IPS DF 4.7 (cell line): ENCODE results near the gene WFS1.

Experiments
- DNase-seq: peaks from one replicate; pipeline ENCODE4 v3.0.0-alpha.2; 2013; ENCODE audit warnings: low spot score; ENCODE audit errors: extremely low read depth

WFS1 gene

DNA sequence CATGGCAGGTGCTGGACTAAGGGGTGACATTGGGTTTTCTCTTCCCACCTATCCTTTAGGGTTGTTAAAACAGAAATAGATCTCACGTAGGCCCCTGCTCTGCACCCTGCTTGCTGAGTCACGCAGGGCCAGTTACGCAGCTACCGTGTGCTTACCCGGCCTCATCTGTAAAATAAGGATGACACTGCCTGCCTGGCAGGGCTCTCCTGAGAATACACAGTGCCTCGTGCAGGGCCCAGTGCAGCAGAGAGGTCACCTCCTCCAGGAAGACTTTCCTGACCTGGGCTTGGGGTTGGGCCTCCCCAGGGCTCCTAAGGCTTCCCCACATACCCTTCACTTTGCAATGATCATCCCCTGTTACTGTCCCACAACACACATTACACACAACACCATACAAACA is 35.7 kb upstream of the WFS1 start:
- DNase-seq = no peak

DNA sequence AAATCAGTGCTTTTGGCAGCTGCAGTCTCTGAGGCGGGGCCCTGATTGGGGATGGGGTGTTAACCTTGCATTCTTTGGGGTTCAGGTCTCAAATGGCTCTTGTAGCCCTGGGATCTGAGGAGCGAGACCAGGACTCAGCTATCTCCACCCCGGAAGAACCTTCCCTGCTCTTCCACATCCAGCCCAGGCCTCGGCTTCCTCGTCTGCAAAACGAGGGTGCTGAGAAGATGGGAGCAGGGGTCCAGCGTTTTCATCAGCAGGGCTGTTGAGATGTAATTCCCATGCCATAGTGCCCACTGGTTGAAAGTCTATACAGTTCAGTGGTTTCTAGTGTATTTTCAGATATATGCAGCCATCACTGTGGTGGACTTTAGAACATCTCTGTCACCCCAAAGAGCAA is 34.6 kb upstream of the WFS1 start:
- no peak for DNase-seq

DNA sequence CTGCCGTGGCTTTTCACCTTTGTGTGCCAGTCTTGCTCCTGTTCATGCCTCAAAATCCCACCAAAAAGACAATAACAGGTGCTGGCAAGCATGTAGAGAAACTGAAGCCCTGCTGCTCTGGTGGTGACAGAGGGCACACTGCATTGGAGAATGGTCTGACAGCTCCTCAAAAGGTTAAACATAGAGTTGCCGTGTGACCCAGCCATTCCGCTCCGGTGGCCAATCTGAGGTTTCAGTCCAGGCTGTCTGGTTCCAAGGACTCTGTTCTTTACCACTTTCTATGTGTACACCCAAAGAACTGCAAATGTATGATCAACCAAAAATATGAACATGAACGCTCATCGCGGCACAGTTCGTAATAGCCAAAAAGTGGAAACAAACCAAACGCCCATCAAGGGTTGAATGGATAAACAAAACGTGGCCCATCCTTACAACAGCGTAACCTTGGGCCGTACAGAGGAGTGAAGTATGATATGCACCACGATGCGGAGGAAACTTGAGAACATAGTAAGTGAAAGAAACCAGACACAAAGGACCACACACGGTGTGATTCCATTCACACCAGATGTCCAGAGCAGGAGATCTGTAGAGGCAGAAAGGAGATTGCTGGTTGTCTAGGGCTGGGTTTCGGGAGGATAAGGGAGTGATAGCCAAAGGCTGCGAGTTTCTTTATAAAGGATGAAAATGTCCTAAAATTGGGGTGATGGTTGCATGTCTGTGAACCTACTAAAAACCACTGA is 33.6 kb upstream of the WFS1 start:
- no peak for DNase-seq

DNA sequence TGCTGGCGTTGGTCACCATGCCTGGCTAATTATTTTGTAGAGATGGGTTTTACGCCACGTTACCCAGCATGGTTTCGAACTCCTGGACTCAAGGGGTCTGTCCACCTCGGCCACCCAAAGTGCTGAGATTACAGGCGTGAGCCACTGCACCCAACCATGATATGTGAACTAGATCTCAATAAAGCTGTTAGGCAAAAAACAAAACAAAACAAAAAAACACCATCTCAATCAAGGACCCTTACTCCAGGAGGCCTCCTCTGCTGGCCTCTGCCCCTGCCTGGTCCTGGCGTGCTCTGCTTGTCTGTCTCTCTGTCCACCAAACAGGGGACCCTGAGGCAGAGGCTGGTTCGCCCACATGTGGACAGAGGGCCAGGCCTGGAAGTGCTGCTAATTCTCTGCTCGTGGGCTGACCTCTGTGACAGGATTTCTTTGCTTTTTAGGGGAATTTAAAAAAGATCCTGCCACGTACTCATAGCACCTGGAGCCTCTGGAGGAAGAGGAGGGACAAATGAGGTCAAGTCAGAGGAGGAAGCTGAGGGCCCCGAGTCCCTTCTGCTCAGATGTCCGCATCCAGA is 32.7 kb upstream of the WFS1 start:
- DNase-seq = no peak

DNA sequence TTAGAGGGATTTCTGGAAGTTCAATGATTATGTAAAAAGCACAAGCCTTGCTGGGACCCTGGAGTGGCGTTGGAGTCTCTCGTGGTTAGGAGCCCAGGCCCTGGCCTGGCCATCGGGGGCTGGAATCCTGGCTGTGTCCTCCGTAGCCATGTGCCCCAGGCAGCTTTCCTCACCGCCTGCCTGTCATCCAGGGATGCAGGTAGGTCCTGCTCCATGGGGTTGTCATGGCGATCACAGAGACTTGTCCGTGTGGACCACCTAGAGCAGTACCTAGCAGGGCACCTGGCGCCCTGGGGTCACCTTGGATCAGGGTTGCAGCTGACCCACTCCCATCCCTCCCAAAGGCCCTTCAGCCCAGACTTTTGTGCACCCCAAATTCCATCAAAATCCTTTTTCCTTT is 30.2 kb upstream of the WFS1 start:
- no peak for DNase-seq

DNA sequence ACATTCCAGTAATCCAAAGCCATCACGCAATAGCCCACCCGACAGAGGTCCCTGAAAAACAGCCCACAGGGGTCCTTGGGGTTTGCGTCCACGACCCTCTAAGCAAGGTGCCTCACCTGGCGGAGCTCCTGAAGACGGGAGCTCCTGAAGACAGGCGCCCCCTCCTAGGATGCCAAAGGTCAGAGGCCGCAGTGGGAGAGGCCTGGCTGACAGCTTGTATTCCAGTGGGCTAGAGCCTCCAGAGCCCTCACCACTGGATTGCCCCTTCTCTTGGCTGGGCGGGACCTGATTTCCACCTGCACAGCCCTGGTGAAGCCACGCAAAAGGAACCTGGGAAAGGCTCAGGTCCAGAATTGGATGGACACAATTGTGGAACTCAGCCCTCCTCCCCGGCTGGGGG is 29.7 kb upstream of the WFS1 start:
- DNase-seq = no peak

DNA sequence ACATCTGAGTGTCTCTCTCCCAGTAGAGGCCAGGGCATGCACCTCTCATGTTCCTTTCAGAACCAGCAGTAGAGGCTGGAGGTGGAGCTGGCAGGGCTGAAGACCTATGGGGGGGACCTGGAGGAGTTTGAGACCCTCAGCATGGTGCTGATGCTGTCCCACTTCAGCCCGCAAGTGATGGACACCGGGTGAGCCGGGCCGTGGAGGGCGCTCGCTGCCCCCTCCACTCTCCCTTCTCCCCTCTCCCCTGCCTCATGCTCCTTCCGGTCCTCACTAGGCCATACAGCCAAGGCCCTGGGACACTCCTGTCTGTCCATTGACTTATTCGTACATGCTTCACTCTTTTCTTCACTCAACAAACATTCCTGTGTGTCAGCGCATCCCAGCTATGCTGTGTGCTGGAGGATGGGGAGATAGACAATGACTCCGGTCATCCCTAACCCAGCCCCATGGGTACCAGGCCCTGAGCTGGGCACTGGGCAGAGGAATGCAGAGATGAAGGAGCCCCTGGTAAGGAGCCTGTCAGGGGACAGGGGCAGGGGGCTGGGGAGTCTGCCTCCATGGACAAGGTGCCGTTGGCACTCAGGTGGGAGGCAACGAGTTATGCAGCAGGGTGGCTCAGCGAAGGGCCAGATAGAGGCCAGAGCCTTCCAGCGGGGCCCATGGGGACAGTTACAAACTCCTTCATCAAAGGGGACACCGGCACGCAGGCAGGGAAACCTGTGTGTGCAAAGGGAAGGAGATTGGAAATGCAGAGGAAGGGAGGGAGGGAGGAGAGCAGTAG is 28.4 kb upstream of the WFS1 start:
- DNase-seq = no peak

DNA sequence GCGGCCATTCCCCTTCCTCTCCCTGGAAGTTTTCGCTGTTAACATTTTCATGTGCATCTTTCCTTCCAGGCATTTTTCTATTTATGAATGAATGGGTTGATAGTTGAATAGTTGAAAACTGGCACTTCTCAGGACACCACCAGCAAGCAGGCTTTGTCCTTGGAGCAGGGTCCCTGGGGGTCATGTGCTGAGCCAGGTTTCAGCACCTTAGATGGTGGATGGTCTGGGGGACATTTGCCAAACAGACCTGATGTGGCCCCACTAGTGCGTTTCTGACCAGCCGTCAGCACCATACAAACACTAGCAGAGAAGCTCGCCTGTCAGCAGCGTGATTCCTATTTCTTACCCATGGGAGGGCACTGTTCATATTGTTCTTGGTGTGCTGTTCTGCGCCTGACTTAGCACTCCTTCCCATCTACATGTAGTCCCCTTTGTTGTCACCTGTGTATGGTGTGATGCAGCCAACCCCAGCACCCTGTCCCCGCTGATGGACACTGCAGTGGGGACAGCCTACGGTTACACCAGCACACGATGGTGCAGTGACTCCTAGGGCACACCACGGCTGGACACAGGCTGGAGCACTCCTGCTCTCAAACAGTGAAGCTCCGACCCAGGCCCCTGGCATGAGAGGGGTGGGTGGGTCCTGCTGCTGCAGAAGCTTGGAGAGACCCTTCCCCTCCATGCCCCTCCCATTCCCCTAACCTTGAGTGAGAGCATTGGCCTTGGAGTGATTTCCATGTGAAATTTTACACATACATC is 27.2 kb upstream of the WFS1 start:
- DNase-seq = no peak

DNA sequence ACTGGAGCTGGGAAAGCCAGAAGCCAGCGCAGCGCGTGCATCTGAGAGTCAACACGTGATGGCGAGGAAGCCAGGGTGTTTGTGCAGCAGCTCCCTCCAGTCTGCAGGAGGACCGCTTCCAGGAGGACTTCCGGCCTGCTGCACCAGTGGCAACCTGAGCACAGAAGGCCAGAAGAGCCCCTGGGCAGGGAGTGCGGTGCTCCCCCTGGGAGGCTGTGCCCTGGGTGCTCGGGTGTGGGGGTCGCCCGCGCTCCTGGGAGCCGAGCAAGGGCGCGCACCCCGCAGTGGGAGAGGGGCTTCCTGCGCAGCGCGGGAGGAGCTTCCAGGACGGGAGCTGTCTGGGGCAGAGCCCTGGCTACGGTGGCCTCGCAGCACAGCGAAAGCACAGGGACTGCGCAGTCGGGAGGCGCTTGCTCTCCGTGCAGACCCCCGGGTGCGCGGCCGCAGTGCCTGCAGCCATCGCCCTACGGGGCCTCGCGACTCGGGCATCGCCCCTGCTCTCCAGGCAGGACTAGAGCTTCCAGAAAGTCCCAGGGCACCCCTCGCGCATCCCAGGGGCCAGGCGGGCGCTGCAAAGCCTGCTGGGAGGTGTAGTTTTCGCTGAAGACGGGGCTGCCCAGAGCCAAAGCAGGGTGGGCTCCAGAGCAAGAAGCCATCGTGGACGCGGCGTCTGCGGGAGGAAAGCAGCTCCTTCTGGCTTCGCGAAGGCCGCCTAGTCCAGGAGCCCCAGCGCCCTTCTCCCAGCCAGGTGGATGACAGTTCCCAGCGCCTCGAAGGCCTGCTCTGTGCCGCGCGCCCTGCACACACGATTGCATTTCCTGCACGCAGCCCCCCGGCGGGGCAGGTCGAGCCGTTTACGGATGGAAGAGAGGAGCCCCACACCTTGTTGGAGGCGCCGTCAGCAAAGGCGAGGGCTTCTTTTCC is 24.1 kb upstream of the WFS1 start:
- DNase-seq = no peak

DNA sequence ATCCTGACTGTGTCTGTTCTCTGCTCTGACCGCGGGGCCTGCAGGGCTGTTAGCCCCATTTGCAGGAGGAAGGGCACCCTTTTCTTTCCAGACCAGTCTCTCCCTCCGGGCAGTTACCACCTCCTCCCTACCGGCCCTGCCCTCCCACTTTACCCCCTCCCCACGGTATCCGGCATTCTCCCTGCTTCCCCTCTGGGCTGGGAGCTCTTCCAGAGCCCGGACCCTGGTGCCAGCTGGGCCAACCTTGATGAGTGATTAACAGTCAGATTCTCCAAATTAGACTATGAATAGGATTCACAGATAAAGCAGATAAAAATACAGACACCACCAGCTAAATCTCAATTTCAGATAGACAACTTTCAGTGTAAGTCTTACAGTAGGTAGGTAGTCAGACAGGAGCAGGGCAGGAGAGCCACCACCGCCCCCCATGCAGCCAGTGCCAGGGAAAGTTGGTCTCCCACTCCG is 23.4 kb upstream of the WFS1 start:
- DNase-seq = no peak

DNA sequence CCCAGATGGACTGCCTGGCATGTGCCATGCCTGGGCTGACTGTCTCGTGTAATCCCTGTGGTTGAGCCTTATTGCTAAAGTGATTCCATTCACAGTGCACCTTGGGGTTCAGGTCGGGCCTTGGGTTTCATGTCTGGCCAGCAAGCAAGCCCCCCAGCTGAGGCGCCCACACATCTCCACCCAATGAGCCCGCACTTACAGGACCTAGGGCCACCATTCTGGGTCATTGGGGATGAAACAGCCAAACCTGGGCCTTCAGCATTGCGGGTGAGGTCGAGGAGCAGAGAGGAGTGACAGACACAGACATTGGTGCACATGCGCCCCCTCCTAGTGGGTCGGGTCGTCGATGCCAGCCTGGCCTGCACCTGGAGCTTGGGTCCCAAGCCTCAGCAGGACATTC is 21.3 kb upstream of the WFS1 start:
- no peak for DNase-seq

DNA sequence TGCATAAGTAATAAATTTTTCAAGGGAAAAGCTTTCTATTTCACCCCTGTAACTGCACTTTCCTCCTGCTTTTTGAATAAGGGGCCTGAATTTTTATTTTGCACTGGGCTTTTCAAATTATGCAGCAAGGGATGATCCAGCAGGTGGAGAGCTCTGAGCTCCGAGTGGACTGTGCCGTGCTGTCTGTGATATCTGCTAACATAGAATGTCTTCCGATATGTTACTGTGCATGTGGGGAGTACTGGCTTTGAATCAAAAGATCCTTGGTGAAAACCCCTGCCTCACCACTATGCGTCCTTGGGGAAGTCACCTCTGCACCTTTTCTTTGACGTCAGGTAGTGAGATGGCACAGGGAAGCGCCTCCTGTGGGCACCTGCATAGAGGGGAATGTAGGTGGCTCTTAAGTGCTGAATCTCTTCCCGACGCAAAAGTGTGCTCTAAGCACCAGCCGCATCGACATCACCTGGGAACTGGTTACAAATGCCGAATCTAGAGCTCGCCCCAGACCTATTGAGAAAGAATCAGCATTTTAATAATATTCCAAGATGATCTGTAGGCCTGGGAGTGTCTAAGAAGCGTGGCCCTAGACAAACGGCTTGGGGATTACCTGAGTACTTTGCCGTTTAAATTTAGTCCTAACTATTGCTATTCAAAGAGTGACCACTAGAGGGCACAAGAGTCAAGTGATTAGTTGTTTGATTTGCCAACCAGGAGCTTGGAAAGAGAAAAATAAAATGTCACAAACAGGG is 19.2 kb upstream of the WFS1 start:
- DNase-seq = peak; percentile 83

DNA sequence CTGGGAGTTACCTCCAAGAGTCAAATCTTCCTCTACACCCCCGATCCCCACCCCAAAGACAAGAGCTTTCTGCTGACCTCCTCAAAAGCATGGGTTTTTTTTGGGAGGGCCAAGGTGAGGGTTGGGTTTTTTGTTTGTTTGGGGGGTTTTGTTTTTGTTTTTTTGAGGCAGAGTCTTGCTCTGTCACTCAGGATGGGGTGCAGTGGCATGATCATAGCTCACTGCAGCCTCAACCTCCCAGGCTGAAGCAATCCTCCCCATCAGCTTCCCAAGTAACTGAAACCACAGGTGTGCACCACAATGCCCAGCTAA is 18.7 kb upstream of the WFS1 start:
- DNase-seq = no peak

DNA sequence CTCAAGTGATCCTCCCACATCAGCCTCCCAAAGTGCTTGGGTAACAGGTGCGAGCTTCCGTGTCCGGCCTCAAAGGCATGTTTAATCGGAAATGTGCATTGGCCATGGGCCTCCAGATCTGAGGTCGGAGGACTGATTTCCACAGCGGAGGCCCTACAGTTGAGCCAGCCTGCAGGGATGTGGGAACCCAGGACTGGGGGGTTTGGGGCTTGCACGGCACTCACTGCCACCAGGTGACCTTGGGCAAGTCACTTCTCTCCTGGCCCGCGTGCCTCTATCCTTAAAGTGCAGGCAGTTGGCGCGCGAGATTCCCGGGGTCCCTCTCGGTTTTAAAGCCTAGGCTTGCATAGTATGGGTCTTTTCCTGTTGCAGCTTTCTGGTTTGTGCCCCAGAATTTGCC is 18.3 kb upstream of the WFS1 start:
- no peak for DNase-seq

DNA sequence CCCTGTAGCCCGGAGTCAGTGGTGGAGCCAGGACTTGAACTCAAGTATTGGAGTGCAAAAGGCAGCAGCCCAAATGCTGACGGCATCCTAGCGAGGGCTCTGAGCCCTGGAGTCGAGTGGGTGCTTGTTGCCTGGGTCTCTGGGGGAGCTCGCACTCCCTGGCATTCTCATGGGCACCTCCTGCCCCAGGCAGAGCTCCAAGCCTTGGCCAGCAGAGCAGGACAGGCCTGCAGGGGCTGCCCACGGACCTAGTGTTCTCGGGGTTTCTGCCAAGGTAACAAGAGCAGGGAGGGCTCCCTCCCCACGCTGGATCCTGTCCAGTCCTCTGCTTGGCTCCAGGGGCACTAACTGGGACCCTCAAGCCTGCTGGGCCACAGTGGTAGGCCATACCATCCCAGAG is 17.6 kb upstream of the WFS1 start:
- DNase-seq = no peak

DNA sequence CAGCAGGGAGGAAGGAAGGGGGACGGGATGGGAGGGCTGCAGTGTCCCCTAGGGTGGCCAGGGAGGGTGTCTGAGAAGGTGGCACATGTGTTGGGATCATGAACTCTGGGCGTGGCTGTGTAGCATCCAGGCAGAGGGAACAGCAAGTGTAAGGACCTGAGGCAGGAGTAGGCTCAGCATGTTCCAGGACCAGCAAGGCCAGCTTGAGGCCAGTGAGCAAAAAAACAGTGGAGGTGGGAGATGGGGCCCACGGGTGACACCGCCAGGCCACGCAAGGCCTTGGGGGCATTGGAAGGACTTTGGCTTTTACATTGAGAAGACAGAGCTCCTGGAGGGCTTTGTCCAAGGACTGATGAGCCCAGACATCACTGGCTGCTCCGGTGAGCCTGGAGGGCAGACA is 16.5 kb upstream of the WFS1 start:
- DNase-seq = no peak

DNA sequence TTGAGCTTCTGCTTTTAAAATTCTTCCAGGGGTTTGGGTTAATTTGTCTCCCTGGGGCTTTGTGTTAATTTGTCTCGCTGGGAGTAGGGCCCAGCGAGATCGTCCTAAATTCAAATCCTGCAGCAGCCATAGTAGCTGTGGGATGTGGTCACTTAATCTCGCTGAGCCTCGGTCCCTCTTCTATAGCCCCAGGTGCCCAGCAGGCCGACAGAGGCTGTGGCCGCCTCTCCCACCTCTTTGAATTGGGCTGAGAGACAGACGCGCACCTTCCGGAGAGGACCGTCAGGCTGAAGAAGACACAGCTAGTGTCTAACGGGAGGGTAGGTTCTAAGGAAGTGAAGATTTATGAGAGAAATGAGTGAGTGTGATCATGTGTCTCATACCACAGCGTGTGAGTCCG is 15.7 kb upstream of the WFS1 start:
- DNase-seq = no peak

DNA sequence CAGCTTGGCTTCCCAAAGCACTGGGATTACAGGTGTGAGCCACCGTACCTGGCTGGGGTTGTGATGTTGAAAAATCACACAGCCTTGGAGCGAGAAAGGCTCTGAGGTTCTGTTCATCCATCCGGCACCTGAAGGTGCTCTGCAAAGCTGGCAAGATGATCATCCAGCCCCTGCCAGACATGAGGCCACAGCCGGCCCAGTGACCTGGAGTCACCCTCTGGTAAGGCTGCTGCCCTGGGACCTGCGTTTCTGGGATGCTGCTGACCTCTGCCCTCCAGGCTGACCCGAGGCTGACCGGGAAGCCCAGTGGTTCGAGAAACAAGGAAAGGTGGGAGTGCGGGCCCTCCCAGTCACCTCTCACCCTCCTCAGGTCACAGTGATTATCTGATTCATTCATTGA is 13.5 kb upstream of the WFS1 start:
- DNase-seq = no peak

DNA sequence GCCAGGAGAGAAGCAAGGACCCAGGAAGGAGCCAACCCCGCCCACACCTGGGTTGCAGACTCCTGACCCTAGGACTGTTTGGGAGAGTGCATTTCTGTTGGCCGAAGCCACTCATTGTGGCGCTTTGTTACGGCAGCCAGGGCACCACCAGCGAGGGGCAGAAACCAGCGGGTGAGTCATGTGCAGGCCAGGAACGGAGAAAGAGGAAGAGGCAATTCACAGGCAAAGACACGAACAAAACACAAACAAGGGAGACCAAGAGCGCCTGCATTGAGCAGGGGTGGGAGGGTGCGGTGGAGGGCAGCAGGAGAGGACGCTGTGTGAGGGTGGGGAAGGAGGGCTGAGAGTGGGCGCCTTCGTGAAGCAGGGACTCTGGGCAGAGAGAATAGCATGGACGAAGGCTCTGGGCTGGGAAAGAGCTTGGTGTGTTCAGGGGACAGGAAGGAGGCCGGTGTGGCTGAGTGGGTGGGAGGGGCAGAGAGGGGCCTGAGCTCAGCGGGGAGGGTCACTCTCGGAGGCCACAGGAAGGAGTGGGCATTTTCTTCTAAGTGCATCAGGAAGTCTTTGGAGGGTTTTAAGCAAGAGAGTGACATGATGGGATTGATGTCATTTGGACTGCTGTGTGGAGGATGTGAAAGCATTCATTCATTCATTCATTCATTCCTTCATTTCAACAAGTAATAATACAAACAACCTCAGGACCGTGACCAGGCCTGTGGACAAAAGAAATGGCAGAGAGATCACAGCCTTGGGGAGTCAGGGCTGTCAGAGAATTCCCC is 12.2 kb upstream of the WFS1 start:
- DNase-seq = no peak

DNA sequence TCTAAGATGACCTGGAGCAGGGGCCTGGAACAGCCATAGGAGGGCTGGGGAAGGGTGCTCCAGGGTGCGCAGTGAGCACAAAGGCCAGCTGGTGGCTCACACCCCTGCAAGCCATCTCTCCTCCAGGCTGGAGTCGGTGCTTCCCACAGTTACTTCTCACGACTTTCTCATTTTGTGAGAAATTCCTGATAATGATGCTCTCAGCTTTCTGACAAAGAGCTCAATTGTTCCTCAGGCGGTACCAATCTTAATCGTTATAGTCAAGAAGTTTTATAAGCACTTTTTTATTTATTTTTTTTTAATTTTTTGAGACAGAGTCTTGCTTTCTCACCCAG is 11.7 kb upstream of the WFS1 start:
- no peak for DNase-seq
